ENCODE results near the gene KIF26B.

DNA sequence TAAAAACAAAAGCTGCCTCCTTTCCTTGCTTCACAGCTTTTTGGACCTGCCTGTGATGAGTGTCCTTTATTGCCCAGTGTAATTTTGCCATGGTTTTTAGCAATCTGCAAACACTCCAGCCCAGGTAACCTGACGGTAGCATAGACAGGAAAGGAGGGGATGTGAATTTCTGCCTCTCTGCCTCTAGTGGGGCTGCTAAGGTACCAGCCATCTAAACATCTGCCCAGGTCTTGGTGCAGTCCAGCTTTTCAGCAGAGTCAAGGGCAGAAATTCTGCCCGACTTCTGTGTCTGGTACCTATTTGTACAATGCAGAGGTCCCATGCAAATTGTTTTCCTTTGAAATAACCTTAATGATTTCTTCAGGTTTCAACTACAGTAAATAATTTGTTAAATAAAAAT lies 371.4 kb downstream of the KIF26B start:
- no peak for TF ChIP-seq POLR2AphosphoS5 (IDR thresholded peaks at IDR 0.05)
- TF ChIP-seq, protein P1, sequence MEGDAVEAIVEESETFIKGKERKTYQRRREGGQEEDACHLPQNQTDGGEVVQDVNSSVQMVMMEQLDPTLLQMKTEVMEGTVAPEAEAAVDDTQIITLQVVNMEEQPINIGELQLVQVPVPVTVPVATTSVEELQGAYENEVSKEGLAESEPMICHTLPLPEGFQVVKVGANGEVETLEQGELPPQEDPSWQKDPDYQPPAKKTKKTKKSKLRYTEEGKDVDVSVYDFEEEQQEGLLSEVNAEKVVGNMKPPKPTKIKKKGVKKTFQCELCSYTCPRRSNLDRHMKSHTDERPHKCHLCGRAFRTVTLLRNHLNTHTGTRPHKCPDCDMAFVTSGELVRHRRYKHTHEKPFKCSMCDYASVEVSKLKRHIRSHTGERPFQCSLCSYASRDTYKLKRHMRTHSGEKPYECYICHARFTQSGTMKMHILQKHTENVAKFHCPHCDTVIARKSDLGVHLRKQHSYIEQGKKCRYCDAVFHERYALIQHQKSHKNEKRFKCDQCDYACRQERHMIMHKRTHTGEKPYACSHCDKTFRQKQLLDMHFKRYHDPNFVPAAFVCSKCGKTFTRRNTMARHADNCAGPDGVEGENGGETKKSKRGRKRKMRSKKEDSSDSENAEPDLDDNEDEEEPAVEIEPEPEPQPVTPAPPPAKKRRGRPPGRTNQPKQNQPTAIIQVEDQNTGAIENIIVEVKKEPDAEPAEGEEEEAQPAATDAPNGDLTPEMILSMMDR (IDR thresholded peaks at IDR 0.05; ENCODE audit: poor library complexity, severe bottlenecking), result no peak

Measured in neural cell (in vitro differentiated cells).